Measurements from ENCODE around the gene NADK2.

GRCh38 chr5:36253575-36253974 is 11.8 kb upstream of the NADK2 start:
- TF ChIP-seq CTCF (IDR thresholded peaks at IDR 0.05; ENCODE audit: insufficient read depth, low read depth, low read length) (no peak), EZH2 (IDR thresholded peaks at IDR 0.05; ENCODE audit: insufficient read depth, low read length) (no peak)

All from astrocyte (in vitro differentiated cells and primary cell).